Left lung (tissue), 10 donors: ENCODE results near the gene IL26. TPM values are rescaled to one million over a fixed set of nuclear protein-coding genes. Genes with fewer than 3 reads are reported as not detected.
A peak's percentile ranks its signal among the peaks of the same experiment; 100 is the strongest.

ENCODE experiments used
- ATAC-seq: fragments of 200-7000 bp; cut with Tn5 transposase; one replicate; pipeline ENCODE4 v1.9.1; 2020; ENCODE audit warnings: moderate library complexity
- DNase-seq, 4 donors: peaks; one replicate each; pipeline ENCODE4 v3.0.0-alpha.2; 2013 to 2020
- H3K27ac ChIP-seq, 2 donors: fragments of 200-600 bp; sonication (generic) in 1 of 2; one replicate each; pipeline versions ENCODE4 v1.5.0 to v1.8.0; 2020 to 2021
- H3K27me3 ChIP-seq, 2 donors: fragments of 200-600 bp; sonication (generic) in 1 of 2; one replicate each; pipeline versions ENCODE4 v1.5.0 to v1.8.0; 2020 to 2021
- H3K36me3 ChIP-seq, 2 donors: fragments of 200-600 bp; sonication (generic) in 1 of 2; one replicate each; pipeline versions ENCODE4 v1.5.0 to v1.8.0; 2020 to 2021
- H3K4me1 ChIP-seq, 2 donors: fragments of 200-600 bp; one replicate each; pipeline ENCODE4 v1.8.0; 2021
- H3K4me3 ChIP-seq, 2 donors: fragments of 200-600 bp; sonication (generic) in 1 of 2; one replicate each; pipeline versions ENCODE4 v1.5.0 to v1.8.0; 2020 to 2021; ENCODE audit warnings: mild to moderate bottlenecking in 1 of 2
- H3K9me3 ChIP-seq, 2 donors: fragments of 200-600 bp; sonication (generic) in 1 of 2; one replicate each; pipeline versions ENCODE4 v1.5.0 to v1.8.0; 2020 to 2021
- intact Hi-C, 2 donors: fragments of 100-400 bp; cut with DNase I; formaldehyde crosslinking; loops; one replicate each; pipeline versions ENCODE4 v1.11.2 to v1.14.2; 2022
- polyA plus RNA-seq, 6 donors: library from polyadenylated mRNA; unstranded; fragments of 120-200 nt; gene quantifications; one replicate each; pipeline ENCODE4 v1.2.1, GENCODE V29; 2013; ENCODE audit not compliant: insufficient read length in 6 of 6
- total RNA-seq, 2 donors: library from RNA; stranded (reverse); fragmentation: NEBNext Ultra II Directional; extraction: Animal tissue kit (Norgen Biotek cat#: 25700); gene quantifications; one replicate each; pipeline ENCODE4 v1.2.1, GENCODE V29; 2021
- TF ChIP-seq, protein P1 (sequence below), 2 donors: fragments of 200-600 bp; sonication (generic) in 1 of 2; IDR thresholded peaks; one replicate each; pipeline versions ENCODE4 v1.5.0 to v1.8.0; 2021; ENCODE audit warnings: antibody characterized with exemption in 2 of 2
- donor health status: DM: no; HTN: yes; CAD: no.
- donor health status: DM: no; HTN: no; CAD: no.

IL26 gene
- total and polyA plus RNA-seq, 8 donors, result not detected

DNA sequence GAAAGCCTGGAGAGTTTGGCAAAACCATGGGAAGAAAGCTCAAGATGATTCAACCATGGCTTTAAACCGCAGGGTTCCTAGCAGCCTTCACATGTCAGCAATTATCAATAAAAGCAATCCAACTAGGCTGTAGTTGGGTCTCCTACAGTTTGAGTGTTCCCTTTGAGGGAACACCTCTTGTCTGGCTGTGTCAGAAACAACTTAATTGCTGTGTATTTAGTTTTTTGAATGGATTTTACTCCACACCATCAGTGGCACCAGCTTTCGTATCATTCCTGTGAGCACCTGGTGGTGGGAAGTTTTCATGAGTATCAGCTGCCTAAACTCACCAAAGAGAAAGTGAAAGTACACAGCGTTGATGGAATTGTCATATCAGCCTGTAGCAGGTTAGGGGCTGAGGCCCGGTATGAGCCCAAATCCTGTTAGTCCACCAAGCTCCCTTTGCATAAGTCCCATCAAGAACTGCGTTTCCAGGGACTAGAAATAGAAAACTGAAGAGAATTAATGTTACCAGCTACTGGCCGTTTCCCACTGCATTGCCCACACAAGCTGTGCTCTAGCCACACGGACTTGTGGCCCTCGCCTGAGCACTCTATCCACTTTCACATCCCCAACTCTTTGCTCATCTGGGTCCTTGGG lies 10.9 kb upstream of the IL26 start:
- peak overlapping the region; percentile 1 to 31 for H3K4me3 ChIP-seq
- no peak for DNase-seq
- peaks cover 0 to 24% of the 10 kb centered on the region in 2 donors for H3K4me1 ChIP-seq
- H3K9me3 ChIP-seq, result no peaks in the 10 kb centered on the region
- peak; percentile 74 for ATAC-seq
- H3K27me3 ChIP-seq, result no peaks in the 10 kb centered on the region
- peak overlapping the region in 1 of 2 donors; percentile 31 for H3K27ac ChIP-seq
- H3K36me3 ChIP-seq, result no peaks in the 10 kb centered on the region
- intact Hi-C loops, result loop anchor here in 1 of 2 donors (5.0 kb wide), 1 partner anchor 81 kb away; no protein-coding TSS in a partner anchor
- TF ChIP-seq, protein P1, sequence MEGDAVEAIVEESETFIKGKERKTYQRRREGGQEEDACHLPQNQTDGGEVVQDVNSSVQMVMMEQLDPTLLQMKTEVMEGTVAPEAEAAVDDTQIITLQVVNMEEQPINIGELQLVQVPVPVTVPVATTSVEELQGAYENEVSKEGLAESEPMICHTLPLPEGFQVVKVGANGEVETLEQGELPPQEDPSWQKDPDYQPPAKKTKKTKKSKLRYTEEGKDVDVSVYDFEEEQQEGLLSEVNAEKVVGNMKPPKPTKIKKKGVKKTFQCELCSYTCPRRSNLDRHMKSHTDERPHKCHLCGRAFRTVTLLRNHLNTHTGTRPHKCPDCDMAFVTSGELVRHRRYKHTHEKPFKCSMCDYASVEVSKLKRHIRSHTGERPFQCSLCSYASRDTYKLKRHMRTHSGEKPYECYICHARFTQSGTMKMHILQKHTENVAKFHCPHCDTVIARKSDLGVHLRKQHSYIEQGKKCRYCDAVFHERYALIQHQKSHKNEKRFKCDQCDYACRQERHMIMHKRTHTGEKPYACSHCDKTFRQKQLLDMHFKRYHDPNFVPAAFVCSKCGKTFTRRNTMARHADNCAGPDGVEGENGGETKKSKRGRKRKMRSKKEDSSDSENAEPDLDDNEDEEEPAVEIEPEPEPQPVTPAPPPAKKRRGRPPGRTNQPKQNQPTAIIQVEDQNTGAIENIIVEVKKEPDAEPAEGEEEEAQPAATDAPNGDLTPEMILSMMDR (IDR thresholded peaks at IDR 0.05), result peak; percentile 7 to 8

DNA sequence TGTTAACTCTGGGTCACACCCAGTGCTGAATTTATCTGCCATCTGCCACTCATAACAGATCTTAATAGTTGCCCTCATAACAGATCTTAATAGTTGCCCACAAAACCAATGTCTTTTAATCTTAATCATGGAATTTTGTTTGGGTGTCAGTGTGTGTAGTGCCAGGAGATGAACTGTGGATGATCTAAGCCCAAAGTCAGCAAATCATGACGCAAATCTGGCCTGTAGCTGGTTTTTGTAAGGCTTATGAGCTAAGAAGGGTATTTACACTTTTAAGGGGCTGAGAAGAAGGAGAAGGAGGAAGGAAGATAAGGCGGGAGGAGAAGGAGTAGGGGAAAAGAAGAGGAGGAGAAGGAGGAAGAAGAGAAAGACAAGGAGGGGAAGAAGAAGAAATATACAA lies 10.0 kb upstream of the IL26 start:
- H3K9me3 ChIP-seq, result no peaks in the 10 kb centered on the region
- peaks cover 0 to 16% of the 10 kb centered on the region in 2 donors for H3K4me1 ChIP-seq
- intact Hi-C loops, result loop anchor here in 1 of 2 donors (5.0 kb wide), 1 partner anchor 82 kb away; no protein-coding TSS in a partner anchor
- ATAC-seq, result no peak
- no peaks in the 10 kb centered on the region for H3K27me3 ChIP-seq
- TF ChIP-seq, protein P1 (IDR thresholded peaks at IDR 0.05), result no peak
- DNase-seq, result no peak
- no peak overlapping the region for H3K27ac ChIP-seq
- no peaks in the 10 kb centered on the region for H3K36me3 ChIP-seq
- no peak overlapping the region for H3K4me3 ChIP-seq

DNA sequence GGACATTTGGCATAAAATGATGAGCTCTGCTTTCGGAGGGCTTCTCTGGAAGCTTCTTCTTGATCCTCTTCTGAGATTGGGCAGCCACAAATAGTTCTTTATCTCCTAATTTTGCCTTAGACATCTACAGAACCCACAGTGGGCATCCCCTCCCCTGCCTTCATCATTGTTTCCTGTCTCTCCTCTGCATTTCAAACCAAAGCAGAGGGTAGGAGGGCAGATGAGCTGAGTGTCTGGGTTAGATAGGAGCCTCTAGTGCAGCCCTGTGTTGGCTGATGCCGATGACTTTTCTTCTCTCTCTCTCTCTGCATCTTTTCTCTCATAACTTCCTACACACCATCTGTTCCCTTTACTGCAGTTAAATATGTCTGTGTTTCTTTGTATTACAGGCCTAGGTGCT lies 8.5 kb upstream of the IL26 start:
- Histone ChIP-seq H3K4me1 (peaks cover 0 to 12% of the 10 kb centered on the region in 2 donors), H3K36me3 (no peaks in the 10 kb centered on the region), H3K27ac (no peak overlapping the region), H3K9me3 (no peaks in the 10 kb centered on the region), H3K27me3 (no peaks in the 10 kb centered on the region), H3K4me3 (no peak overlapping the region)
- ATAC-seq (no peak), DNase-seq (no peak)
- TF ChIP-seq, protein P1 (IDR thresholded peaks at IDR 0.05), result no peak
- intact Hi-C loops, result no loop called here

DNA sequence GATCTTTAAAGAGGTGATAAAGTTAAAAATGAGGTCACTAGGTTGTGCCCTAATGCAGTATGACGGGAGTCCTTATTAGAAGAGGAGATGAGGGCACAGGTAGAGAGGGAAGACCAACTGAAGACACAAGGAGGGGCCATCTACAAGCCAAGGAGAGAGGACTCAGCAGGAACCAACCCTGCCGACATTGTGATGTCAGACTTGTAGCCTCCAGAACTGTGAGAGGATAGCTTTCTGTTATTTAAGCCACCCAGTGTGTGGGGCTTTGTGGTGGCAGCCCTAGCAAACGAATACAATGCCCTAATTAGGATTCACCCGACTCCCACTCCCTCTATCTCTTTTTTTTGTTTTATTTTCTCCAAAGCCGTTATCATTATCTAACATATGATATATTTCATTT lies 7.9 kb upstream of the IL26 start:
- no peak overlapping the region for H3K4me3 ChIP-seq
- intact Hi-C loops, result no loop called here
- no peaks in the 10 kb centered on the region for H3K36me3 ChIP-seq
- no peak overlapping the region for H3K27ac ChIP-seq
- ATAC-seq, result no peak
- H3K27me3 ChIP-seq, result no peaks in the 10 kb centered on the region
- TF ChIP-seq, protein P1 (IDR thresholded peaks at IDR 0.05), result no peak
- no peak for DNase-seq
- H3K4me1 ChIP-seq, result peaks cover 0 to 12% of the 10 kb centered on the region in 2 donors
- no peaks in the 10 kb centered on the region for H3K9me3 ChIP-seq

DNA sequence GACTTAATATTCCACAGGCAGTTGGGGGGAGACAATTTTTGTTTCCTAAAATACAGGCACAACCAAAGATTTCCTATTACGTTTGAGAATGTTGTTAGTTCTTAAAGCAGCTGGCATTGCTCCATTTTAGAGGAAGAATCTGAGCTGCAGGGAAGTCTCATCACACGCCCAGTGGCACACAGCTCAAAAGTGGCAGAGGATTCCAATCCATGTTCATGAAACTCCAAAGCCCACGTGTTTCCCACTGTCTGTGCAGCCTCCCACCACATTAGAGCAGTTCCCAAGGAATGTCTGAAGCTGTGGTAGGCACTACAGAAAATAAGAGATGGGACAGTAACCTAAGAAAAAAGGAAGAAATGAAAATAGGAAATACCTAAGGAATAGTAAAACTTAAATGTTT lies 6.1 kb upstream of the IL26 start:
- Histone ChIP-seq H3K27me3 (no peaks in the 10 kb centered on the region), H3K4me1 (peaks cover 0 to 6% of the 10 kb centered on the region in 2 donors), H3K9me3 (no peaks in the 10 kb centered on the region), H3K4me3 (no peak overlapping the region), H3K27ac (no peak overlapping the region), H3K36me3 (no peaks in the 10 kb centered on the region)
- ATAC-seq (no peak), DNase-seq (no peak)
- TF ChIP-seq, protein P1 (IDR thresholded peaks at IDR 0.05), result no peak
- intact Hi-C loops, result no loop called here
